ENCODE measurements around the gene CBX1.

Gene CBX1

DNA sequence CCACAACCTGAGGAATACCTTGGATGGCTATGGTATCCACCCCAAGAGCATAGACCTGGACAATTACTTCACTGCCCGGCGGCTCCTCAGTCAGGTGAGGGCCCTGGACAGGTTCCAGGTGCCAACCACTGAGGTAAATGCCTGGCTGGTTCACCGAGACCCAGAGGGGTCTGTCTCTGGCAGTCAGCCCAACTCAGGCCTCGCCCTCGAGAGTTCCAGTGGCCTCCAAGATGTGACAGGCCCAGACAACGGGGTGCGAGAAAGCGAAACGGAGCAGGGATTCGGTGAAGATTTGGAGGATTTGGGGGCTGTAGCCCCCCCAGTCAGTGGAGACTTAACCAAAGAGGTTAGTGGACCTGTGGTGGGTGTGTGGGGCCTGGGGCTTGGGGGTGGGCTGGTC, 50.0 kb downstream of the CBX1 start:
- peak overlapping the region; percentile 81 for H3K4me3 ChIP-seq (ENCODE audit: low read depth, low read length)
- DNase-seq (ENCODE audit: low read depth), result no peak
- TF ChIP-seq, protein P1, sequence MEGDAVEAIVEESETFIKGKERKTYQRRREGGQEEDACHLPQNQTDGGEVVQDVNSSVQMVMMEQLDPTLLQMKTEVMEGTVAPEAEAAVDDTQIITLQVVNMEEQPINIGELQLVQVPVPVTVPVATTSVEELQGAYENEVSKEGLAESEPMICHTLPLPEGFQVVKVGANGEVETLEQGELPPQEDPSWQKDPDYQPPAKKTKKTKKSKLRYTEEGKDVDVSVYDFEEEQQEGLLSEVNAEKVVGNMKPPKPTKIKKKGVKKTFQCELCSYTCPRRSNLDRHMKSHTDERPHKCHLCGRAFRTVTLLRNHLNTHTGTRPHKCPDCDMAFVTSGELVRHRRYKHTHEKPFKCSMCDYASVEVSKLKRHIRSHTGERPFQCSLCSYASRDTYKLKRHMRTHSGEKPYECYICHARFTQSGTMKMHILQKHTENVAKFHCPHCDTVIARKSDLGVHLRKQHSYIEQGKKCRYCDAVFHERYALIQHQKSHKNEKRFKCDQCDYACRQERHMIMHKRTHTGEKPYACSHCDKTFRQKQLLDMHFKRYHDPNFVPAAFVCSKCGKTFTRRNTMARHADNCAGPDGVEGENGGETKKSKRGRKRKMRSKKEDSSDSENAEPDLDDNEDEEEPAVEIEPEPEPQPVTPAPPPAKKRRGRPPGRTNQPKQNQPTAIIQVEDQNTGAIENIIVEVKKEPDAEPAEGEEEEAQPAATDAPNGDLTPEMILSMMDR (conservative IDR thresholded peaks at IDR 0.05; ENCODE audit: low read depth, low read length), result no peak

DNA sequence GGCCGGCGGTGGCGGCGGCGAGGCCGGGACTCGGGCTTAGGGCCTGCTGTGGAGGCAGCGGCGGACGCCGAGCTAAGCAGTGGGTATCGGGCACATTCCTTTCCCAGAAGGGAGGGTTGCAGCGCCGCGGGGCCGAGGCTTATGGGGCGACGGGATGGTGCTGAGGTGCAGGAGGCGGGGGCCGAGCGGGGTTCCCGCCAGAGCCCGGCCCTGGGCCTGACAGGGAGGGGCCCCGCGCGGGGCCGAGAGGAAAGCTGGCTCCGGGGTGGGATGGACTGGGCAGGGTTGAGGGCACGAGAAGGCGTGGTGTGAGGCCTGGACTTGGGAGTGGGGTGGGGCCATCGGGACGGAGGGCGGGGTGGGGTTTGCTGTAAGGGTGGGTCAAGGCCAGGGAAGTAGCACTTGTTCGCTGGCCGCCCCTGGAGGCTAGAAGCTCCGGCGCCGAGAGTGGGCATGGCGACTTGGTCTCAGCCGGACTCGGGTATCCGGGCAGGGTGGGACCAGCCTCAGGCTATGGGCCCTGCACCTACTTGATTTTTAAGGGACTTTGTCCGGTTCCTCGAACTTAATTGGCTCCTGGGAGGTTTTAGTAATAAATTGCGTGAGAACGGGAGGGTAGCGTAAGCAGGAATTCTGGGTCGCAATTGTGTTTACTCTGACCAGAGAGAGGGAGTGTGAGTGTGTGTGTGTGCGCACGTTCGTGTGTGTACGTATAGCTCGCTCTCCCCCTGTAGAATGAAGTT, 52.7 kb downstream of the CBX1 start:
- peak; percentile 95 for DNase-seq (ENCODE audit: low read depth)
- TF ChIP-seq, protein P1 (conservative IDR thresholded peaks at IDR 0.05; ENCODE audit: low read depth, low read length), result no peak
- H3K4me3 ChIP-seq (ENCODE audit: low read depth, low read length), result peak overlapping the region; percentile 81

- peak; percentile 100 for DNase-seq (ENCODE audit: low read depth)
- peak within 1 kb of the TSS; percentile 87 for H3K4me3 ChIP-seq (ENCODE audit: low read depth, low read length)
- TF ChIP-seq, protein P1 (conservative IDR thresholded peaks at IDR 0.05; ENCODE audit: low read depth, low read length), result no peak
Observed at GRCh38 chr17:48047741-48048383, 53.4 kb downstream of the CBX1 start, which contains the start of gene NFE2L1. Gene NFE2L1, plus strand, starts transcription at chr17:48048359. Its CDS starts 2,760 bp downstream, at chr17:48051119.

GRCh38 chr17:48047113-48047740, 54.1 kb downstream of the CBX1 start:
- peak overlapping the region; percentile 87 for H3K4me3 ChIP-seq (ENCODE audit: low read depth, low read length)
- TF ChIP-seq, protein P1 (conservative IDR thresholded peaks at IDR 0.05; ENCODE audit: low read depth, low read length), result no peak
- DNase-seq (ENCODE audit: low read depth), result no peak

DNA sequence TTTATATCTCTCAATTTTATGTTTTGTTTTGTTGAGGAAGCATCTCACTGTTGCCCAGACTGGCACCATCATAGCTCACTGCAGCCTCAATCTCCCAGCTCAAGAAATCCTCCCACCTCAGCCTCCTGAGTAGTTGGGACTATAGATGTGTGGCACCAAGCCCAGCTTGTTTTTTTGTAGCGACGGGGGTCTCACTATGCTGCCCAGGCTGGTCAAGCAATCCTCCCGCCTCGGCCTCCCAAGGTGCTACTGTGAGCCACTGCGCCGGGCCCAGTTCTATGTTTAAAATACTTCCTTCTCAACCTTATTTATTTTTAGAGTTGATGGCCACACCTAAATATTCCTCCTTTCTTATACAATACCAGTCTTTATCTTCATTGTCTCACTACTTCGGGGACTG, 55.0 kb downstream of the CBX1 start:
- no peak overlapping the region for H3K4me3 ChIP-seq (ENCODE audit: low read depth, low read length)
- no peak for DNase-seq (ENCODE audit: low read depth)
- TF ChIP-seq, protein P1 (conservative IDR thresholded peaks at IDR 0.05; ENCODE audit: low read depth, low read length), result no peak

GRCh38 chr17:48045316-48046001, 55.8 kb downstream of the CBX1 start:
- TF ChIP-seq, protein P1 (conservative IDR thresholded peaks at IDR 0.05; ENCODE audit: low read depth, low read length), result no peak
- DNase-seq (ENCODE audit: low read depth), result no peak
- no peak overlapping the region for H3K4me3 ChIP-seq (ENCODE audit: low read depth, low read length)

Measured in choroid plexus epithelial cell (primary cell).